ENCODE measurements around the gene ITGAD.

ITGAD gene

GRCh38 chr16:31367853-31368252, 25.3 kb upstream of the ITGAD start:
- DNase-seq: no peak

- DNase-seq: no peak
Measured at GRCh38 chr16:31371008-31371407, 22.1 kb upstream of the ITGAD start.

- no peak for DNase-seq
Measured at GRCh38 chr16:31371619-31372484, 21.3 kb upstream of the ITGAD start.

- DNase-seq: no peak
Measured at GRCh38 chr16:31373235-31373634, 19.9 kb upstream of the ITGAD start.

GRCh38 chr16:31375231-31375630, 17.9 kb upstream of the ITGAD start:
- DNase-seq: no peak

- no peak for DNase-seq
Measured at GRCh38 chr16:31376705-31377104, 16.4 kb upstream of the ITGAD start.

GRCh38 chr16:31377210-31377903, 15.8 kb upstream of the ITGAD start:
- DNase-seq: no peak

- no peak for DNase-seq
Measured at GRCh38 chr16:31380201-31380600, 12.9 kb upstream of the ITGAD start.

GRCh38 chr16:31382485-31383161, 10.5 kb upstream of the ITGAD start:
- DNase-seq: no peak

- DNase-seq: no peak
Measured at GRCh38 chr16:31385680-31386079, 7.5 kb upstream of the ITGAD start.

- no peak for DNase-seq
Measured at GRCh38 chr16:31386157-31386984, 6.8 kb upstream of the ITGAD start.

GRCh38 chr16:31388535-31388934, 4.6 kb upstream of the ITGAD start:
- no peak for DNase-seq

GRCh38 chr16:31390504-31391041, 2.6 kb upstream of the ITGAD start:
- DNase-seq: no peak

GRCh38 chr16:31395647-31396046, 2.5 kb downstream of the ITGAD start:
- no peak for DNase-seq

- no peak for DNase-seq
Measured at GRCh38 chr16:31397096-31397660, 4.0 kb downstream of the ITGAD start.

GRCh38 chr16:31397701-31398100, 4.6 kb downstream of the ITGAD start:
- DNase-seq: no peak

- no peak for DNase-seq
Measured at GRCh38 chr16:31400191-31400590, 7.1 kb downstream of the ITGAD start.

- no peak for DNase-seq
Measured at GRCh38 chr16:31401436-31401835, 8.3 kb downstream of the ITGAD start.

- DNase-seq: no peak
Measured at GRCh38 chr16:31402687-31403086, 9.6 kb downstream of the ITGAD start.

- DNase-seq: no peak
Measured at GRCh38 chr16:31403590-31404352, 10.6 kb downstream of the ITGAD start.

GRCh38 chr16:31404353-31405064, 11.4 kb downstream of the ITGAD start:
- no peak for DNase-seq

All from NCI-H345 (cell line).